HG02678 (cell line): Measurements from ENCODE around the gene TM2D1.
"Not testable (repeated sequence)": the region's sequence is repeated elsewhere in the genome, so short reads cannot be mapped to it uniquely, and the experiment has no call there.

Experiments used
- ATAC-seq: cut with Tn5 transposase; IDR thresholded peaks from one replicate; pipeline ENCODE4 v1.9.1; 2021; ENCODE audit warnings: mild to moderate bottlenecking, moderate library complexity; ENCODE audit not compliant: unreplicated experiment

Gene TM2D1

DNA sequence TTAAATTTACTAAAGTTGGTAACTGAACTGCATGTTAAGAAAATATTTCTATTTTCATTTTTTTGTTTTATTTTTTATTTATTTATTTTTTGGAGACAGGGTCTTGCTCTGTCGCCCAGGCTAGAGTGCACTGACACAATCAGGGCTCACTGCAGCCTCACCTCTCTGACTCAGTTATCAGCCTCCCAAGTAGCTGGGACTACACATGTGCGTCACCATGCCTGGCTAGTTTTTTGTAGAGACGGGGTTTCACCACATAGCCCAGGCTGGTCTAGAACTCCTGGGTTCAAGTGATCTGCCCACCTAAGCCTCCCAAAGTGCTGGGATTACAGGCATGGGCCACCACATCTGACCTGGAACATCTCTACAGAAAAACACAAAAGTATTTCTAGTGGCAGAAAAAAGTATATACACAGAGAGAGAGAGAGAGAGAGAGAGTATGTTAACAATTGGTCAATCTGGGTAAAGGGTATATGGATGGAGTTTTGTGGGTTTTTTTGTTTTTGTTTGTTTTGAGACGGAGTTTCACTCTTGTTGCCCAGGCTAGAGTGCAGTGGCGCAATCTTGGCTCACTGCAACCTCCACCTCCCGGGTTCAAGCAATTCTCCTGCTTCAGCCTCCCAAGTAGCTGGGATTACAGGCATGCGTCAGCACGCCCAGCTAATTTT is 5.8 kb downstream of the TM2D1 start:
- ATAC-seq = not testable (repeated sequence)

- ATAC-seq = no peak
Measured at GRCh38 chr1:61711969-61712368, 13.0 kb downstream of the TM2D1 start.

- ATAC-seq = not testable (repeated sequence)
Measured at GRCh38 chr1:61711257-61711656, 13.7 kb downstream of the TM2D1 start.

DNA sequence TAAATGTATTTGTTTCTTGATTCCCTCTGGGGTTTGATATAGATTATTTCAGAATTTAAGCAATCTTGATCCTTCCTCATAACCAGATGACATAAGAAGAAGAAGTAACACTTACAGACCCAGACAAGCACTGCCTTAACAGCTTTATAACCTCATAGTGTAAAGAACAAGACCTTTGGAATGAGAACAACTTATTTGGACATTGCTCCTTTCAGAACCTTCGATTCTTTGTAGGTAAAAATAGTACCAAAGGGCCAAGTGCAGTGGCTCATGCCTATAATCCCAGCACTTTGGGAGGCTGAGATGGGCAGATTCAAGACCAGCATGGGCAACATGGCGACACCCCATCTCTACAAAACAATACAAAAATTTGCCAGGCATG is 15.0 kb downstream of the TM2D1 start:
- no peak for ATAC-seq

- ATAC-seq = no peak
Measured at GRCh38 chr1:61708953-61709907, 15.7 kb downstream of the TM2D1 start.

- no peak for ATAC-seq
Measured at GRCh38 chr1:61699911-61700851, 24.8 kb downstream of the TM2D1 start.

DNA sequence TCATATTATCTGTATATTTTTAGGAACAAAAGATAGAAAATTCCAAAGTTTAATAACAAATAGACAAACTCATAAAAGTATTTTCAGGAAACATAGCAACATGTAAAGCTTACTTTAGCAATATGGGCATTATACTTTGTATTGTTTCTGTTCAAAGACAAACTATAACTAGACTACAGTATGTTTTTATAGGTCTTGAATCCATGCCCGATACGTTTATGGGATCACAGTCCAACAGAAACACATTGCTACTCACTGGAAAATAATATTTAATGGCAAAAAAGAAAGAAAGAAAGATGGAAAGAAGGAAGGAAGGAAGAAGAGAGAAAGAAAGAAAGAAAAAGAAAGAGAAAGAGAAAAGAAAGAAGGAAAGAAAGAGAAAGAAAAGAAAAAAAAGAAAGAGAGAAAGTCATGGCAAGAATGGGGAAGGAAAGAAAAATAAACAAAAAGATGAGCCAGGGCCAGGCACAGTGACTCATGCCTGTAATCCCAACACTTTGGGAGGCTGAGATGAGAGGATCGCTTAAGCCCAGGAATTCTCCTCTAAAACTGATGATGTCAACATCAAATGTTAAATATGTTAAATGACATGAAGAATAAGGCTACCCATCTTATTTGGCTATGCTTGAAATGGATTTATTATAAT is 32.7 kb downstream of the TM2D1 start:
- ATAC-seq = no peak

GRCh38 chr1:61687901-61688300 is 37.0 kb downstream of the TM2D1 start:
- ATAC-seq = no peak

DNA sequence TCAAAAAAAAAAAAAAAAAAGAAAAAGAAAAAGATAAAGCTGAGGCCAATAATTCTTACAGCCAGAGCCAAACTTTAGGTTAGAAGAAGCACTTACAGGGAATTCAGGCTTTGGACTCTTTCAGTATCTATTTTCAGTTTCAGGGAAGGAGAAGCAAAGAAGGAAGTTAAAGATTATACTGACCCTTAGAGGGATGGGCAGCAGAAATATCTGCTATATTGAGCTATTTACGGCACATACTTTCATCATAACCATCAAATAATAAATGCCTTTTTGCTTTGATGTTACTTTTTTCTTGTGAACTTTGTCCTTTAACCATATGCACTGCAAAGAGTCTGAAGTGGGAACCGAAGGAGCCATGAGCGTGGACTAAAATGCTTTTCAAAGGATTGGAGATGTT is 42.0 kb downstream of the TM2D1 start:
- ATAC-seq = no peak

DNA sequence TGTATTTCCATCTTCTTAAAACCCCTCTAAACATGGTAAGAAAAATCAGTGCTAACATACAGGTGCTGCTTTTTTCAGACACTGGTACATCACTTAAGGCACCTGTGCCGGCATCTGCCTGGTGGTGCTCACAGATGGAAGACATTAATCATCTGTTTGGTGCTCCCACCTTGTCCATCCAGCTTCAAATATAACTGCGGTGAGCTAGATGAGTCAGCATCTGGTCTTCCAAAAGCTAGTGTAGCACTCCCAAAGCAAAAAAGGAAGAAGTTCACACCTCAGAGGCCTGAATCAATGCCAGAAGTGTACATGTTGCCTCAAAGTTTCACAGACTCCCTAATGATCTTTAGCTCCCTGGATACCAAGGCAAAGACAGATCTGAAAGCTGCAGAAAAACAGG is 44.4 kb downstream of the TM2D1 start:
- no peak for ATAC-seq

GRCh38 chr1:61676881-61677280 is 48.1 kb downstream of the TM2D1 start:
- ATAC-seq = not testable (repeated sequence)

DNA sequence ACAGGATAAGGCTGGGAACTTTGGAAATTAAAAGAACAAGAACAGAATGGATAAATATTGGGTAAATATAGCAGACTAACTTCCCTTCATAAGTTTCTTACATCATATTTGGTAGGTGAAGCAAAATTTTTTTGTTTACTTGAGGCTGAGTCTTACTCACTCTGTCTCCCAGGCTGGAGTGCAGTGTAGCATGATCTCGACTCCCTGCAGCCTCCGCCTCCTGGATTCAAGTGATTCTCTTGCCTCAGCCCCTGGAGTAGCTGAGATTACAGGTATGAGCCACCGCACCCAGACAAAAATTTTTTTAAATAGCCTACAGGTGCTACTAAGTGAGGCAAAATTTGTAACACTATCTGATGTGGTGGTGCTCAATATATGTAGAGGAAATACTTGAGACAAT is 50.7 kb downstream of the TM2D1 start:
- no peak for ATAC-seq

- ATAC-seq = no peak
Measured at GRCh38 chr1:61672376-61672775, 52.6 kb downstream of the TM2D1 start.

- ATAC-seq = no peak
Measured at GRCh38 chr1:61670445-61670844, 54.5 kb downstream of the TM2D1 start.

DNA sequence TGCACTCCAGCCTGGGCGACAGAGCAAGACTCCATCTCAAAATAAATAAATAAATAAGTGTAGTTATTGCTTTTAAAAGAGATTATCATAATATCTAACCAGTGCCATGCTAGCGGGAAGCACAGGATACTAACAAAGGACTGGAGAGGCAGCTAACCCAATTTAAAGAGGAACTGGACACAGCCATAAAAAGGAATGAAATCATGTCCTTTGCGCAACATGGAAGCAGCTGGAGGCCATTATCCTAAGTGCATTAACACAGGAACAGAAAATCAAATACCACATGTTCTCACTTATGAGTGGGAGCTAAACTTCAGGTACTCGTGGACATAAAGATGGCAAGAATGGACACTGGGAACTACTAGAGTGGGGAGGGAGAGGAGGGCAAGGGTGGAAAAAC is 54.9 kb downstream of the TM2D1 start:
- no peak for ATAC-seq

DNA sequence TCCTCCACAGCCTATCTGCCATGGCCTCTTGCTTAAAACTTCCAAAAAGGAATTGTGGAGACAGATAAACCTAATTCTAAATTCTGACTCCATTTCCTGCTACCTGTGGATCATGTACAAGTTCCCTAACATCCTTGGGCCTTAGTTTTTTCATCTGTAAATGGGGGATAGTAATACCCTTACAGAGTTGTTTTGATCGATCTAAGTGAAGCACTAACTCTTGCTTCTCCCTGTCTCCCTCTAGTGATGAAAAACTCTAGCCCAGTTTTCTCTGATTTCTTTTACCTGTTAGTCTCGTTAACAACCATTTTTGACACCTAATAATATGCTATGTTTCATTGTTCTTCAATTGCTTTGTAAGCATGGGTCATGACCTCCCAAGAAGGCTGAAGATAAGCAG is 65.9 kb downstream of the TM2D1 start:
- ATAC-seq = no peak

GRCh38 chr1:61655453-61655852 is 69.5 kb downstream of the TM2D1 start:
- ATAC-seq = no peak

DNA sequence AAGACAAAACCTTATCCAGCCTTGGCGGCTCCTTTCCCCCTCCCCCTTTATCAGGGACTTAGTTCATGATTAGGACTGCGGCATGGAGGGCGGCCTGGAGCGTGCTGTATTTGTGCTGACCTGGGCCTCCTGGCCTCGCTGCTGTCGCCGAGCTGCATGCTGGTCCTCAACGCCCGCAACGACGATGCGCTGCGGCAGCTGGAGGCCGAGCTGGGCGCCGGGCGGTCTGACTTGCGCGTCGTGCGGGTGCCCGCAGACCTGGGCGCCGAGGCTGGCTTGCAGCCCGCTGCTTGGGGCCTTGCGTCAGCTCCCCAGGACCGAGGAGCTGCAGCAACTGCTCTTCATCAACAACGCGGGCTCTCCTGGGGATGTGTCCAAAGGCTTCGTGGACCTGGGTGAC is 70.9 kb downstream of the TM2D1 start:
- no peak for ATAC-seq

GRCh38 chr1:61648983-61649742 is 75.8 kb downstream of the TM2D1 start:
- ATAC-seq = no peak

- no peak for ATAC-seq
Measured at GRCh38 chr1:61647142-61647541, 77.8 kb downstream of the TM2D1 start.
